Stimulated activated CD4-positive, alpha-beta T cell treated with anti-CD3 and anti-CD28 coated beads, Interleukin-4, amount 100 ng/mL, for 24 hours (primary cell): ENCODE data around the gene FBXL17.

Experiments used
- DNase-seq: peaks from one replicate; pipeline ENCODE4 v3.0.0-alpha.2; 2020

The FBXL17 gene

GRCh38 chr5:108372369-108372768 is 9.5 kb downstream of the FBXL17 start:
- no peak for DNase-seq

- DNase-seq, result no peak
Observed at GRCh38 chr5:108371263-108371662, 10.6 kb downstream of the FBXL17 start.

- DNase-seq, result no peak
Observed at GRCh38 chr5:108369167-108369566, 12.7 kb downstream of the FBXL17 start.

- no peak for DNase-seq
Observed at GRCh38 chr5:108367679-108368334, 14.1 kb downstream of the FBXL17 start.

- DNase-seq, result no peak
Observed at GRCh38 chr5:108366500-108366899, 15.4 kb downstream of the FBXL17 start.

- DNase-seq, result no peak
Observed at GRCh38 chr5:108361771-108362170, 20.1 kb downstream of the FBXL17 start.

GRCh38 chr5:108361239-108361638 is 20.7 kb downstream of the FBXL17 start:
- no peak for DNase-seq

GRCh38 chr5:108360280-108360679 is 21.6 kb downstream of the FBXL17 start:
- DNase-seq, result no peak

GRCh38 chr5:108356286-108356685 is 25.6 kb downstream of the FBXL17 start:
- no peak for DNase-seq

GRCh38 chr5:108353087-108353486 is 28.8 kb downstream of the FBXL17 start:
- DNase-seq, result no peak

- no peak for DNase-seq
Observed at GRCh38 chr5:108345541-108346171, 36.2 kb downstream of the FBXL17 start.

- no peak for DNase-seq
Observed at GRCh38 chr5:108344103-108344822, 37.6 kb downstream of the FBXL17 start.

GRCh38 chr5:108341866-108342265 is 40.0 kb downstream of the FBXL17 start:
- DNase-seq, result no peak

- no peak for DNase-seq
Observed at GRCh38 chr5:108340131-108340530, 41.8 kb downstream of the FBXL17 start.

- no peak for DNase-seq
Observed at GRCh38 chr5:108339220-108339619, 42.7 kb downstream of the FBXL17 start.

- DNase-seq, result no peak
Observed at GRCh38 chr5:108334225-108334624, 47.7 kb downstream of the FBXL17 start.

GRCh38 chr5:108326982-108327381 is 54.9 kb downstream of the FBXL17 start:
- no peak for DNase-seq

GRCh38 chr5:108324886-108325285 is 57.0 kb downstream of the FBXL17 start:
- no peak for DNase-seq

GRCh38 chr5:108321341-108321740 is 60.6 kb downstream of the FBXL17 start:
- DNase-seq, result no peak

- DNase-seq, result no peak
Observed at GRCh38 chr5:108320231-108320630, 61.7 kb downstream of the FBXL17 start.

GRCh38 chr5:108315829-108316228 is 66.1 kb downstream of the FBXL17 start:
- no peak for DNase-seq

- DNase-seq, result no peak
Observed at GRCh38 chr5:108312258-108312657, 69.6 kb downstream of the FBXL17 start.

GRCh38 chr5:108311682-108312081 is 70.2 kb downstream of the FBXL17 start:
- DNase-seq, result no peak

GRCh38 chr5:108303611-108304010 is 78.3 kb downstream of the FBXL17 start:
- DNase-seq, result no peak
